HK-2 (cell line): ENCODE data around the gene C18orf32.
A peak's percentile ranks its signal among the peaks of the same experiment; 100 is the strongest.
"Not testable (repeated sequence)": the region's sequence is repeated elsewhere in the genome, so short reads cannot be mapped to it uniquely, and the experiment has no call there.

ENCODE experiments used
- DNase-seq: peaks from one replicate; pipeline ENCODE4 v3.0.0-alpha.2; 2018; ENCODE audit not compliant: unreplicated experiment

C18orf32 gene

DNA sequence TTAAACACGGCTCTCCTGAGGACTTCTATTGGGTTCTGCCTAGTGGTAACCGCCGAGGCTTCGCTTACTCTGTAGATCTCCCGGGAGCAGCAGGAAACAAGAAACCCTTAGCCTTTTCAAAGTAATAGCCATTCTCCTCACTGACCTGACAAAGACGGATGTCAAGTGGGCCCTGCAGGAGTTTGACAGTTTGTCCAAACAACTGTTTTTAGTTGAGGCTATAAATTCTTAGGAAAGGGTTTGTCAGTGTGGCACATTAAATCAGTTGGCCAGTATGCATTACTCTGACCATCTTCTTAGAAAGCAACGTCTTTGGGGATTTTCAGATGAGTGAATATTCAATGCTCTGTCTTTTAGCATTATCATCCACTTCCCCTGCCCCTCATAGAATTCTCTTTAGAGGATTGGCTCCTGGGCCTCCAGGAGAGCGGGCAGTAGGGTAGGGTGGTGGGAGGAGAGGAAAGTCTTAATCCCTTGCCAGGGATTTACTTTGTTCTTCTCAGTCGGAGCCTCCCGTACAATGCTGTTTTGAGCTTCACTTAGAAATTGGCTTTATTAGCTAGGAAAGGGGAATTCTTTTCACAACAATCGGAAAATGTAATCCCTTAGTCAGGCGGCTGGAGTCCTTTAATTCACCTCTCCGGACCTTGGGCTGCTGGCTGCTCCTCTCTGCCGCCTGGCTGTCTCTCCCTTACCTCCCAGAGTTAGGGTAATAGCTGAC lies 13.3 kb upstream of the C18orf32 start:
- no peak for DNase-seq

DNA sequence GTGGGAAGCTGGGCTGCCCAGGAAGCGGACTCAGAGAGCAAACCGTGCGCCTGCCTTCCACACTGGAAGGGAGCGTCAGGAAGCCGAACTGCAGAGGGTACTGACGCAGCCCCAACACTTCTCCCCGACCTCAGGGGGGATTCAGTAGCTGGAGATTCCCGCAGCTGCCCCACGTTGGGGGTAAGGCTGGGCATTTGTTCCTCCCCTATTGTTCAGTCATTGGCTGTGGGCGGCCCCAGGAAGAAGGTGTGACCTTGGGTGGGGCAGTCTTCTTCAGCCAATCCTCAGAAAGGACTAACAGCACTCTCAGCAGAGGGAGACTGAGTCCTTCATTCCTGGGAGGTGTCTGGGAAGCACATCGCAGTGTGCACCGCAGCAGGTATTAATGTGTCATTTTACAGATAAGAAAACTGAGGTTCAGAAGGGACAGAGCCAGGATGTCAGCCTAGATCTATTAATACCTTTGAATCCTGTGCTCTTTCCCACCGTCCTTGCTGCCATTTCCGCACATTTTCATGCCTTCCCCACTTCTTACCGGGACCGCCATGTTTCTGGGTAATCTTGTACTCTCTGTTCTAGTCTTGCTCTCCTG lies 12.1 kb upstream of the C18orf32 start:
- no peak for DNase-seq

DNA sequence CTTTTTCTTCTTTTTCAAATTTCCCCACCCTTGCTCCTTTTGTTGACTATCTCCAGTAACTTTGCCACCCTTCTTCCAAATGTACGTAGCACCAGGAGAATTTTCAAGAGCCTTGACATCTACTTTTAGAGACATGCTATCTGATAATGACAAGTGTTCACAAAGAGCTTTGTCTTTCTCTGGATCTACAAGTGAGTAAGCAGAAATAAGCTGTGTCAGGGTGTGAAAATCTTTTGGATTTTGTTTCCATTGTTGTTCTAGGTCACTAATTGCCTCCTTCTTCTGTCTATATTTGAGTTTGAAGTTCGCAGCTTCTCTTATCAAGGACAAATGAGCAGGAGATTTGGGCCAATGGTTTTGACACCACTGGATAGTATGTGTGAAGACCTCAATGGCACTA lies 8.4 kb upstream of the C18orf32 start:
- DNase-seq = no peak

DNA sequence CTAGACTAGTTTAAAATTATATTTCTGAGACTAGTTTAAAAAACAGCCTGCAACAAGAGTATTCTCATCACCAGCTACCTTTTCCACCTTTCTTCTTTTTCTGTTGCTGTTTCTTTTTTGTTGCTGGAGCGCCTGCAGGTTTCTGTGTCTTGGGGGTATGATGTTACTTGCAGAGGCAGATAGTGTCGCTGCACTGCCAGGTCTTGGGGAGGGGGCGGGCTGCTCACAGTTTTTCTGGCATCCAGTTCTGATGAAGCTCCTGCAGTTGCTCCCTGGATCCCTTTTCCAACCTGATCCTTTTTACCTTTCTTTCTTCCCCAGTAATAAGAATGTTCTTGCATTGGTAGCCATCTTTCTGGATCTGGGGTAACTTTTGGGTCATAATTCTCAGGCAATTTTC lies 8.0 kb upstream of the C18orf32 start:
- DNase-seq = no peak

DNA sequence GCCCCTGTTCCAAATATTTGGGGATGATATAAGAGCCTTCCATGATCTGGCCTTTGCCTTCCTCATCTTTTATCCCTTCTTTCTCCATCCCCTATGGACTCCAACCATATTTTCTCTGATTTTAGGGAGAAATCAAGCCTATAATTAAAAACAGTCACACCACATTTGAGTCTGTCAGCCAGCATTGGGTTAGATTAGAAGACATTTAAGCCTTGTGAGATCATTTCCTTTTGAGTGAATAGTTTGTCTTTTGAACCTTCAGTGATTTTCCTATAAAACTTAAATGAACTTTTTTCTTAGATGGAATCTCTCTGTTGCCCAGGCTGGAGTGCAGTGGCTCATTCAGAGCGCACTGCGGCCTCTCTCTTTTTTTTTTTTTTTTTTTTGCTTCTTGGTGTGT lies 7.6 kb upstream of the C18orf32 start:
- DNase-seq = no peak

DNA sequence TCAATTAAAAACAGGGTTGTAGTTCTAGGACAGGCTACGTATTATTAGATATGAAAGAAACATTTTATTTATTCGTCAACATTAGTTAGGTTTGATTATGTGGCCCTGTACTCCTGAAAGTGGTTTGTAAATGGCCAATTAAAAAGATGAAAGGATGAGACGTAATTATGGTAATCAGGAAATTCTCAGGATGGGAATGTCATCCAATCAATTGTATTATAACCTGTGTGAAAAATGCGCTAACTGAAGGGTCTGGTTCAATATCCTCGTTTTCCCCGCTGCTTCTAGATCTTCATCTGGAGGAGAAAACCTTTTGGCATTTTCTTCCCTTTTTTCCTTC lies 5.6 kb upstream of the C18orf32 start:
- DNase-seq = no peak

DNA sequence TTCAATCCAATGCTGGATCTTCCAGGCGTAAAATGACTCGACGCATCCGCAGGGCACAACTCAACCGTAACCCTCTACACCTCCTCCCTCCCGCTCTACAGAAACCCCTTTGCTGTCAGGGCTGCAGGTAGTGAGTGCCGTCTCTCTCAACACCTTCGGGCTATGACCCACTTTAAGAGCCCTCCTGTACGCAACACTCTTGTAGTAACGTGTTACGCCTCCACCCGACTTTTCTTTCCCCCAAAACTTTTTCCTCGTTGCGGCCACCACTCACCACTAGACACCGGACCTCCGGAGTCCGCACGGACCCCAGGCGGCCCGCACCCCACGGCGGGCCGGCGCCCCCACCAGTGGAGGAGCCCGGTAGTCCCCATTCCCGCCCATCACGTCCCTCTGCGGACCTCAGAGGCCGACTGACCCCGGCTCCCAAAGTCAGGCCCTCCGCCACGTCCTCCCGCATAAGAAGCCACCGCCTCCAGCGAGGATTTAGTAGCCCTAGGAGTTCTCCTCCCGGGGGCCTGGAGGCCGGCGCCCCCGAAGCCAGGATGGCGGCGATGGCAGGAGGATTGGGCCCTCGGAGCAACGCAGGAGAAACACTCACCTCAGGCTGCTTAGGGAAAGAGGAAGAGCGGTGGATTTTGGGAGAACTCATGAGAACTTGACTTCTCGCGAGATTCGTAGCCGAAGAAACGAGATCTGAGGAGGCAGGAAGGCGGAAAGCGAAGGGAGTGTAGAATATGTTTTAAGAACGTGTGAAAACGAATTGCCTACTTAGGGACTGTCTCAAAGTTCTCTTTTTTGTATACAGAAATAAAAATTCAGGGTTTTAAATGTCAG lies 5.0 kb upstream of the C18orf32 start, which contains the start of gene RPL17:
RPL17 (minus strand) TSS at position 609 of the 837 bp plus-strand sequence.
- peak; percentile 77 for DNase-seq

DNA sequence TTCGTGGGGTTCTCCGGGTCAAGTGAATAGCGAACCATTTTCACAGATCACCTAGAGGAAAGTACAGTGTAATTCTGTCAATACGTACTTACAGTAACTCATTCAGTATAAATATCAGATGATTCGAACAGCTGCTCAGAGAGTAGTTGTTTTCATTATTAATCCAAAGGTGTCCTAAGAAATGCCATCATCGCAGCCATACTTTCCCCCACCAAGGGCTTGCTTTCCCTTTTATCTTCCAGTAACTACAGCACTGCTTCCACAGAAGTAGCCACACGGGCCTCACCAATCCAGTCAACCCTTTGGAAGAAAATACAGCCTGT lies 4.5 kb upstream of the C18orf32 start:
- DNase-seq = no peak

DNA sequence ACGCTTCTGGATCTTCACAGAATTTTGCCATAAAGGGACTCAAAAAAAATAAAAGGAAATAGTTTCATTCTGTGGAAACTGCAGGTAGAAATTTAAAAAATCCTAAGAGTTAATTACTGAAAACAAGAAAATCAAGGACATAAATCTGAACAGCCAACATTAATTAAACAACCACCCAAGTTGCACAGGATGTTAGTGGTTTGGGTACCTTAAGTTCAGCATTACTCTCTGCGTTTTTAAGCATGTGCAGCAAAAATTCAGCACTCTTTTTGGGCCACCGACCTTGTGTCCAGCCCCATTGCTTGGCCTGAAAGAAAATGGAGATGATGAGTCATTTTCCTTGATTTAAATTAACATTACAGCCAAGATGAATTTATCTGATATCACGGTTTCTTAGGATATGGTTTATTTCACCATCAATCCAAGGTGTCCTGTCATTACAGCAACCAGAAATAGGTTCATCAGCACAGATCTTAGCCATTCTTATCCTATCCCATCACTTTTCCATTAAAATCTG lies 3.3 kb upstream of the C18orf32 start:
- DNase-seq = no peak

DNA sequence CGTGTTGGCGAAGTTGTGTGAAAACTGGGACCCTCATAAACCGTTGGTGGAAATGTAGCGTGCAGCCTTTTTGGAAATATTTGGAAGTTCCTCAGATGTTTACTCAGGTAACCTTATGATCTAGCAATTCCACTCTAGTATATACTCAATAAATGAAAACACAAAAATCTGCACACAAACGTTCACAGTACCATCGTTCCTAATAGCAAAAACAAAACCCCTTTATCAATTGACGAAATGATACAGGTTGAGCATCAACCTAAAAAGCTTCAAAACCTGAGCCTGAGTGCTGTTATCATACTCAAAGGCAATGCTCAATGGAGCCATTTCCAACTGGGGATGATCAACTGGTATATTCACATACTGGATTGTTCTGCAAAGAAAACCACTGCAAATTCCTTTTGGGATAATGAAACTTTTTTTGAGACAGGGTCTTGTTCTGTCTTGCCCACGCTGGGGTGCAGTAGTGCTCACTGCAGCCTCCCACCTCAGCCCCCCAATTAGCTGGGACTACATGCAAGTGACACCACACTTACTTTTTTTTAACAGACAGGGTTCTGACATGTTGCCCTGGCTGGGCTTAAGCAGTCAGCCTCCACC lies 777 bp upstream of the C18orf32 start:
- no peak for DNase-seq

DNA sequence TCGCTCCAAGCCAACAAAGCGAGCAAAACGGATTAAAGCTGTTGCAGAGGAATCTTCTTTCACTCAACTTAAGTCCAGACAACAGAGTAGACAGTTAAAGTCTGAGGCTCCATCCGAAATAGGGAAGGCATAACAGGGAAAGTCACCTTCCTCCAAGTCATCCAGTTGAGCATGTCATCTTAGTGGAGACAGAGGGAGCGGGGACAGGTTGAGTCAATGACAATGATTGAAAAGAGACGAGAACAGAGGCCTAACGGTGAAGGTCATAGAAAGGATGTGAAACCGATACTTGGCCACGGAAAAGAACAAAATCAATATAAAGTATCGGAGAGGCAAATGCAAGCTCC lies 455 bp downstream of the C18orf32 start:
- DNase-seq = no peak

DNA sequence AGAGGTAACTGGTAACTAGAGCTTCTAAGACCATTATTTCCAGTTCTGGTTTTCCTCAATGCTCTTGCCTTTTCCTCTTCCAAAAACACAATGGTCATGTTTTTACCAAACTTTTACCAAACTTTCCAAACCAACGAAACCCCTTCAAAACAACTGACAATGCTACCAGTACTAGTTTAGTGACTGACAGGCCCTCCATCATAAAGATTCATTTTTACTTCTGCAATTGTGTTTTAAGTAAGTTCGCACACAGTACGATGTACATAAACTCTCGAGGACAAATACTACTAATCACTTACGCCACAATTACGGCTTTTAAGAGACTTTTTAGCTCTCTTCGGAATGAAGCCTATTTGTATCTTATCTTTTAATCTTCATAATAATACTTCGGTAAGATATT lies 900 bp downstream of the C18orf32 start:
- DNase-seq = no peak

DNA sequence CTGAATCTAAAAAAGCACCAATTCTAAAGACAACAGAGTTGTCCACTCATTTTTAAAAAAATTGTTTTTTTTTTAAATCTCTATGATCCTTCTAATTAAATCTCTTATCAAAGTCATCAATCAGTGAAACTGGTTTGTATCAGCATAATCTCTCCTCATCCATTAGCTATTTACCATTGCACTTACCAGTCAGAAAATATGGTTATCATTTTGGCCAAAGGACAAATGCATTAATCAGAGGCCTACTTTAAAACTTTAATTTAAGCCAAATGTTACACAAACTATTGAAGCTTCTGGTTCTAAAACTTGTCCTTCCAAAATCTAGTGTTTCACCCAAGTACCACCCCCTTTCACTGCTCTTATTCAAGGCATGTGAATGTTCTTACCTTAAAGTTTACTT lies 3.8 kb downstream of the C18orf32 start:
- DNase-seq = no peak

DNA sequence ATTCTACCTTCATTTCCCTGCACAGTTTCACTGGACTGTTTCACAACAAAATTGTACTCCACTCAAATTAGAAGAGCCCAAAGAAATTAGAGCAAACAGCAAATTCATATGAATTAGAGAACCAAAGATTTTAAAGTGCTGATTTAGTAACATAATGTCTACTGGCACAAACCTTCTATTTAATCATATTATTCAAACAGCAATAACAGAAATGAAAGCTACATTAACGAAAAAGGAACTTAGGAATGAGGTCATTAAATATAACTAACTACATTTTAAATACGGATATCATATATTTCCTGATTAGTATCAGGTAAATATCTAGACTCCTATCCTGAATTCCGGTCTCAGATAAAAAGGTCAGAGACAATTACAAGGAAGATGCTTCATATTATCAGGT lies 5.1 kb downstream of the C18orf32 start:
- no peak for DNase-seq

DNA sequence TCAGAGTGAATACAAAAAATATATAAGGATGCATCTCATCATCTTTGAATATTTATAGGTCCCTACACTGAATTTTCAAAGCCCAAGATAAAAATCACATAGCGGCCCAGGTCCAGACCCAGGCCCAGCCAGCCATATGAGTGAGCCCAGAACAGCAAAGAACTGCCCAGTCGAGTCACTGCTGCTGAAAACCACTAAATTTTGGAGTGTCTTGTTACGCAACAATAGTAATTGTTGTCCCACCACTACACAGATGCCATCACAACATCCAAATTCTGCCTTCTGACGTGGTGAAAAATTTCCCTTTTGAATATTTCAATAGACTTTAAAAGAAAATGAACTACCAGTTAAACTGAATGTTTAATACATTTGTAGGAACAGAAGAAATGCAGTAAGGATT lies 5.7 kb downstream of the C18orf32 start:
- DNase-seq = no peak

DNA sequence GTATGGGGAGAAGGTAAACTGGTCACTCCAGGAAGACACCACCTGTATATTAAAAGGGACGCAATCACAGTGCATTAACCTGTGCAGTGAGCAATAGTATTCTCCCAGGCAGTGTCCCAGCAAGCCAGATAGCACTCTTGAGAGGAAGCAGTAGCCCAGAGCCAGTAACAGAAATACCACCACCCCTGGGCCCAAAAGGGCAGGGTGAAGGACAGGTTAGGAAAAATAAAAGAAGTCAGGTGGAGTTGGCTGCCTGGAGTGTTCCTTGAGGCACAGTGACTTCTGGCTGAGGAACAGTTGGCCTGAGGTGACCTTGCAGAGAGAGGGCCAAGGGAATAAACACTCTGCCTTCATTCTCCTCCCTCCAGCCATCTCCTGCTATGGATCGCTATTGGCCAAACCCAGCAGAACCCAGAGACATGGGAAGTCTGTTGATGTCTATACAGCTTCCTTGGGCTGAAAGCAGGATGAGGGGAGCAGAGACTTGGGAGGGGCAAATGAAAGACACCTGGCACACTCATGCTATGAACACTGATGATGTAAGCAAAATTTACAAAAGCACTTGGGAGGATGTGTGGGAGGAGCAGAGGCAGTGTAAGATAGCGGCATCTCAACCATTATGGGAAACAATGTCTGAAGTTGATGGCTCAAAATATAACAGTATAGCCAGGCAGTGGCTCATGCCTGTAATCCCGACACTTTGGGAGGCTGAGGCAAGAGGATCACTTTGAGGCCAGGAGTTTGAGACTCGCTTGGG lies 7.5 kb downstream of the C18orf32 start:
- DNase-seq = no peak

DNA sequence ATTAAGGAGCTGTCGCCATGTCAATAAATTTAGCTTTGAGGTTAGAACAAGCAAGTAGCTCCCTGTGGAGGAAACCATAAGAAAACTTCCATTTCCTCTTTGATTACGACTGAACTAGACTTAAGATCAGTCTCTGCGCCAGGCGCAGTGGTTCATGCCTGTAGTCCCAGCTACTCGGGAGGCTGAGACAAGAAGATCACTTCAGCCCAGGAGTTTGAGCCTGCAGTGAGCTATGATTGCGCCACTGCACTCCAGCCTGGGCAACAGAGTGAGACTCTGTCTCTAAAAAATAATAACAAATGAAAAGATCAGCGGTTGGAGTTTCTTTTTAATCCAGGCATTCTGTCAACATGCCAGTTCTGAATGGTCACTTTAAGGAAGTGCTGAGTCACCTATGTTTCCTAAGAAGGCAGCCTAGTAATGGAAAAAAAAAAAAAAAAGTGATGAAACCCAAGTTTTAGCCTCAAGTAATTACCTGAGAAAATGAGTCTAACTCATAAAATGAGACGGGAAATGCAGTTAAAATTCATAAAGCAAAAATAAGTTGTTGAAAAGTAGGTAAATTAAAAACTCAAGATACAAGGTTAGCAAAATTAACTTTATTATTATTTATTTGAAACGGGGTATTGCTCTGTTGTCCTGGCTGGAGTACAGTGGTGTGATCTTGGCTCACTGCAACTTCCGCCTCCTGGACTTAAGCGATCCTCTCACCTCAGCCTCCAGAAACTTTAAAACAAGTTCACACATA lies 10.2 kb downstream of the C18orf32 start:
- DNase-seq = no peak

DNA sequence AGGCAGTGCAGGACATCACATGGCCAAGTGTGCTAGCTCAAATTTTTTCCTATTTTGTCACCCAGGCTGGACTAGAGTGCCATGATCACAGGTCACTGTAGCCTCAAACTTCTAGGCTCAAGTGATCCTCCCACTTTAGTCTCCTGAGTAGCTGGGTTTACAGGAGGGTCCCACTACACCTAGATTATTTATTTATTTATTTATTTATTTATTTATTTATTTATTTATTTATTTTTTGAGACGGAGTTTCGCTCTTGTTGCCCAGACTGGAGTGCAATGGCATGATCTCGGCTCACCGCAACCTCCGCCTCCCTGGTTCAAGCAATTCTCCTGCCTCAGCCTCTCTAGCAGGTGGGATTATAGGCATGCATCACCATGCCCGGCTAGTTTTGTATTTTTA lies 12.1 kb downstream of the C18orf32 start:
- not testable (repeated sequence) for DNase-seq

DNA sequence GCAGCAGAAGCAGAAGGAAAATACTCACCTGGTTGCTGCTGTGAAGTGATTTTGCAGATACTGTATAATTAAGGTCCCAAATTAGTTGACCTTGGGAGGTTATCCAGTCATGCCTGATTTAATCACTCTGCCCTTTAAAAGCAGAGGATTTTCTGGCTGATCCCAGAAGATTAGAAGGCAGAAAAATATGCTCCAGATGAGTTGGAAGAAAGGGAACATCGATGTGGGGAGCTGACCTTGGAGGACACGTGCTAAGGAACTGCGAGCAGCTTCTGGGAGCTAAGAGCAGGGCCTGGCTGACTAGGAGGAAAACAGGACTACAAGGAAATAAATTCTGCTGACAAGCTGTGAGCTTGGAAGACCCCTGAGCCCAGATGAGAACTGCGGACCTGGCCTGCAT lies 13.3 kb downstream of the C18orf32 start:
- no peak for DNase-seq

DNA sequence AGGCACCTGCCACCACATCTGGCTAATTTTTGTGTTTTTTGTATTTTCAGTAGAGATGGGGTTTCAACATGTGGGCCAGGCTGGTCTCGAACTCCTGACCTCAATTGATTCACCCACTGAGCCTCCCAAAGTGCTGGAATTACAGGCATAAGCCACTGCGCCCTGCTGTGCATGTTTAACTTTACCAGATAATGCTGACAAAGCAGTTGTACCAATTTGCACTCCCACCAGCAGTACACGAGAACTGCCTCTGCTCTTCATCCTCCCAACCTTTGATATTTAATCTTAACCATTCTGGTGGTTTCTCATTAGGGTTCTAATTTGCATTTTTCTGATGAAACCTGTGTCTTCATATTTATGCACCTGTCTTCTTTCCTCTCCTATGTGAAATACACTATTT lies 14.6 kb downstream of the C18orf32 start:
- DNase-seq = no peak

DNA sequence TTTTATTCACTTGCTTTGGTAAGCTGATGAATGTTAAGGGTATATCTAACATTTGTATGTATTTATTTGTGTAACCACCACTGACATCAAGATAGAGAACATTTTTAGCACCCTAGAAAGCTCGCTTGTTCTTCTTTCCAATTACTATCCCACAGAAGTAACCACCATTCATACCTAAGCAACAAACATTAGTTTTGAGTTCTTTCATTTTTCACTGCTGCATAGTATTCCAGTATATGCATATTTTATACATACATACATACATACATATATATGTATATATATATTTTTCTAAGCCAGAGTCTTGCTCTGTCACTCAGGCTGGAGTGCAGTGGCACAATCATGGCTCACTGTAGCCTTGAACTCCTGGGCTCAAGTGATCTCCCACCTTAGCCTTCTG lies 15.5 kb downstream of the C18orf32 start:
- DNase-seq = no peak
